ENCODE data around the gene SLC9A2.

DNA sequence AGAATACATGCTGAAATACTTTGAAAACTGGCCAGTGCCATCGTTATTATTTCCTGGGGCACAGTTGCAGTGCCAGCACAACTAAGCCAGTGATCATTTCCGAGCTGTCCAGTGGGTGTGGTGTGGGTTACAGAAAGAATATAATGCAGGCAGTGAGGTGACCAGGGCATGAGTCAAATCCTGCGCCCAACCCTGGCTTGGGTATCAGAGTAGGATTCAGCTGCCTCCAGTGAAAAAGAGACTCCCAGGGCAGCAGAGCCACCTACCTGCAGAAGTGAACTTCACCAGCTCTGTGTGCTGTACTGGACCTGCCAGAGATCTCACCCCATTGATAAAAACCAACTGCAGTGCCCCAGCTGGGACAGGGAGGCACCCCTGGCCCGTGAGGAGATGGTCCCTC lies 18.0 kb downstream of the SLC9A2 start:
- no peak for TF ChIP-seq POLR2A (IDR thresholded peaks at IDR 0.05; ENCODE audit: low read depth, low read length)
- no peak for TF ChIP-seq POLR2AphosphoS5 (IDR thresholded peaks at IDR 0.05; ENCODE audit: low read depth, low read length)
- no peak for TF ChIP-seq PAX5 (IDR thresholded peaks at IDR 0.05; ENCODE audit: insufficient read depth, low read length, severe bottlenecking)
- no peak for TF ChIP-seq SPI1 (IDR thresholded peaks at IDR 0.05; ENCODE audit: low read depth, low read length)
- no peak for TF ChIP-seq TAF1 (IDR thresholded peaks at IDR 0.05; ENCODE audit: low read depth, low read length)
- no peak for TF ChIP-seq POU2F2 (IDR thresholded peaks at IDR 0.05; ENCODE audit: low read depth, low read length)

Data from GM12891 (cell line).